GM23338 (cell line): ENCODE data around the gene METTL18. TPM values are rescaled to one million over a fixed set of nuclear protein-coding genes. Genes with fewer than 3 reads are reported as not detected.

Experiments
- ATAC-seq: fragments of 200-7000 bp; cut with Tn5 transposase; 3 replicates; pipeline ENCODE4 v1.9.1; 2020
- DNase-seq: peaks from one replicate; pipeline ENCODE4 v3.0.0-alpha.2; 2015; ENCODE audit warnings: low spot score
- H2AFZ ChIP-seq: fragments of 200-600 bp; sonication (generic); 2 replicates; pipeline ENCODE4 v1.8.0; 2016; ENCODE audit warnings: antibody characterized with exemption, mild to moderate bottlenecking, moderate library complexity
- H3F3A ChIP-seq: fragments of 200-600 bp; sonication (generic); replicated peaks from 2 replicates; pipeline ENCODE4 v1.8.0; 2017; ENCODE audit warnings: antibody characterized with exemption, mixed run types, low read depth
- H3K27ac ChIP-seq: fragments of 200-600 bp; sonication (generic); 2 replicates; pipeline ENCODE4 v1.6.1; 2016; ENCODE audit warnings: low read depth
- H3K27me3 ChIP-seq: fragments of 200-600 bp; sonication (generic); 2 replicates; pipeline ENCODE4 v1.8.0; 2016; ENCODE audit warnings: mild to moderate bottlenecking, mixed run types, moderate library complexity; ENCODE audit not compliant: insufficient read depth
- H3K36me3 ChIP-seq: fragments of 200-600 bp; sonication (generic); 2 replicates; pipeline ENCODE4 v1.8.0; 2016; ENCODE audit warnings: mild to moderate bottlenecking; ENCODE audit not compliant: insufficient read depth
- H3K4me1 ChIP-seq: fragments of 200-600 bp; sonication (generic); 2 replicates; pipeline ENCODE4 v1.8.0; 2016; ENCODE audit warnings: mild to moderate bottlenecking, moderate library complexity; ENCODE audit not compliant: insufficient read depth
- H3K4me2 ChIP-seq: fragments of 200-600 bp; sonication (generic); 2 replicates; pipeline ENCODE4 v1.7.1; 2017; ENCODE audit warnings: mixed run types
- H3K4me3 ChIP-seq: fragments of 200-600 bp; sonication (generic); 2 replicates; pipeline ENCODE4 v1.6.1; 2016; ENCODE audit warnings: mixed run types
- H3K79me2 ChIP-seq: fragments of 200-600 bp; sonication (generic); replicated peaks from 2 replicates; pipeline ENCODE4 v1.8.0; 2017; ENCODE audit warnings: mild to moderate bottlenecking; ENCODE audit not compliant: insufficient read depth
- H3K9me2 ChIP-seq: fragments of 200-600 bp; sonication (generic); 2 replicates; pipeline ENCODE4 v1.8.0; 2017; ENCODE audit not compliant: insufficient read depth
- H4K20me1 ChIP-seq: fragments of 200-600 bp; sonication (generic); replicated peaks from 2 replicates; pipeline ENCODE4 v1.8.0; 2017; ENCODE audit warnings: mild to moderate bottlenecking; ENCODE audit not compliant: insufficient read depth
- H3K27ac Mint-ChIP-seq: 2 replicates; pipeline ENCODE4 v1.8.0; 2020; ENCODE audit warnings: inconsistent platforms, mild to moderate bottlenecking, moderate library complexity, mixed read lengths
- H3K27me3 Mint-ChIP-seq: 3 replicates; pipeline ENCODE4 v1.8.0; 2022; ENCODE audit warnings: low read depth, mild to moderate bottlenecking, moderate library complexity, mixed read lengths, inconsistent platforms; ENCODE audit not compliant: insufficient read depth, poor library complexity
- H3K36me3 Mint-ChIP-seq: 3 replicates; pipeline ENCODE4 v1.8.0; 2021; ENCODE audit warnings: low read depth, mild to moderate bottlenecking, inconsistent platforms, moderate library complexity, mixed read lengths
- H3K4me1 Mint-ChIP-seq: 3 replicates; pipeline ENCODE4 v1.8.0; 2020; ENCODE audit warnings: mild to moderate bottlenecking, inconsistent platforms, mixed read lengths
- H3K4me3 Mint-ChIP-seq: 3 replicates; pipeline ENCODE4 v1.8.0; 2021; ENCODE audit warnings: moderate library complexity, mild to moderate bottlenecking, inconsistent platforms, mixed read lengths
- H3K9me3 Mint-ChIP-seq: 3 replicates; pipeline ENCODE4 v1.8.0; 2020; ENCODE audit warnings: moderate library complexity, mild to moderate bottlenecking, inconsistent platforms, mixed read lengths
- CREB1 ChIP-seq: fragments of 250-450 bp; sonication (Bioruptor Pico); IDR thresholded peaks from 2 replicates; pipeline ENCODE4 v1.5.0; 2020; ENCODE audit warnings: low read depth, mild to moderate bottlenecking, moderate library complexity
- EZH2 ChIP-seq: fragments of 200-600 bp; sonication (generic); IDR thresholded peaks from one replicate; pipeline ENCODE4 v1.8.0; 2017; ENCODE audit warnings: antibody characterized with exemption, mild to moderate bottlenecking, low read depth; ENCODE audit not compliant: unreplicated experiment
- EZH2phosphoT487 ChIP-seq: fragments of 200-600 bp; sonication (generic); IDR thresholded peaks from one replicate; pipeline ENCODE4 v1.8.1; 2018; ENCODE audit warnings: antibody characterized with exemption; ENCODE audit not compliant: unreplicated experiment
- JUNB ChIP-seq: IDR thresholded peaks from one replicate; pipeline ENCODE4 v1.6.1; 2016; ENCODE audit warnings: antibody characterized with exemption; ENCODE audit not compliant: unreplicated experiment
- NANOG ChIP-seq: IDR thresholded peaks from 2 replicates; pipeline ENCODE4 v1.6.1; 2016; ENCODE audit warnings: antibody characterized with exemption, borderline replicate concordance
- POLR2AphosphoS5 ChIP-seq: IDR thresholded peaks from 2 replicates; pipeline ENCODE4 v1.6.1; 2016; ENCODE audit warnings: antibody characterized with exemption, low read depth
- STAT1 ChIP-seq: IDR thresholded peaks from one replicate; pipeline ENCODE4 v1.6.1; 2016; ENCODE audit warnings: antibody characterized with exemption; ENCODE audit not compliant: unreplicated experiment
- ZNF114 ChIP-seq: fragments of 250-450 bp; sonication (Bioruptor Pico); IDR thresholded peaks from 2 replicates; pipeline ENCODE4 v1.5.0; 2020; ENCODE audit warnings: mild to moderate bottlenecking, moderate library complexity
- ZNF331 ChIP-seq: fragments of 250-450 bp; sonication (Bioruptor Pico); IDR thresholded peaks from 2 replicates; pipeline ENCODE4 v1.5.0; 2020; ENCODE audit warnings: low read depth, mild to moderate bottlenecking, moderate library complexity
- polyA plus RNA-seq: library from polyadenylated mRNA; unstranded; fragments of >200 nt; fragmentation: Nextera tagmentation; extraction: Ambion mirVana; gene quantifications from 2 replicates; pipeline ENCODE4 v1.2.1, GENCODE V29; 2016
- total RNA-seq: library from RNA; depleted of rRNA; stranded (reverse); fragments of >200 nt; shearing (Covaris generic); gene quantifications from 2 replicates; pipeline ENCODE4 v1.2.3, GENCODE V29; 2014
- TF ChIP-seq, protein P1 (sequence below): IDR thresholded peaks from one replicate; pipeline ENCODE4 v1.6.1; 2018; ENCODE audit warnings: antibody characterized with exemption; ENCODE audit not compliant: unreplicated experiment
- TF ChIP-seq, protein P2 (sequence below): fragments of 250-450 bp; sonication (Bioruptor Pico); IDR thresholded peaks from 2 replicates; pipeline ENCODE4 v1.5.0; 2020; ENCODE audit warnings: mild to moderate bottlenecking, moderate library complexity
- TF ChIP-seq, protein P3 (sequence below), 2 experiments: fragments of 200-600 bp in 1 of 2; sonication (generic) in 1 of 2; conservative IDR thresholded peaks; 2 replicates each; pipeline versions ENCODE4 v1.5.1 to v1.6.1; 2016 to 2017; ENCODE audit warnings: antibody characterized with exemption in 2 of 2, low read depth in 2 of 2, mild to moderate bottlenecking in 2 of 2, moderate library complexity in 1 of 2
- TF ChIP-seq, protein P4 (sequence below): IDR thresholded peaks from 2 replicates; pipeline ENCODE4 v1.6.1; 2016; ENCODE audit warnings: antibody characterized with exemption

The METTL18 gene
- total and polyA plus RNA-seq, 2 experiments from 2014 or later: 9.9 to 13.6 TPM

DNA sequence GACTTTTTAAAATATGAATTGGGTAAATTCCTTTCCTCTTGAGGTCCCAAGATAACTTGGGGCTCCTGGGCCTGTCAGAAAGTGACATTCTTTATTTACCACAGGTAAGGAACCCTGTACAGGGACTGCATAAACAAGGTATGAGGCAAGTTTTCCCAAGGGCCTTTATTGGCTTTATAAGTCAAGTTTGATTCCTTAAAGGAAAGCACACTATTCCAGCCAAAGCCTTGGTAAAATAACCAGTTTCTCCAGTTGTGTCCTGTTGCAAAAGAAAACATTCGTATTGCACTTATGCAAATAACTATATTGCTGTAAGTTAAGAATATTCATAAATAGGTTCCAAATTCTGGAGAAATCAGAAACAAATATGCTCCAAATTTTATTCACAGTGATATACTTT, 21.9 kb upstream of the METTL18 start:
- Histone ChIP-seq H3K4me2 (no peak overlapping the region), H3F3A (no peaks in the 10 kb centered on the region), H3K36me3 (peaks cover 15% of the 10 kb centered on the region), H2AFZ (no peak overlapping the region), H3K4me1 (no peaks in the 10 kb centered on the region), H3K27me3 (no peaks in the 10 kb centered on the region), H3K4me3 (no peak overlapping the region), H3K9me2 (no peaks in the 10 kb centered on the region), H3K79me2 (no peaks in the 10 kb centered on the region), H3K27ac (no peak overlapping the region), H4K20me1 (no peaks in the 10 kb centered on the region)
- DNase-seq: no peak
- Mint-ChIP-seq H3K4me1 (no peaks in the 10 kb centered on the region), H3K27me3 (no peaks in the 10 kb centered on the region), H3K36me3 (peaks cover 48% of the 10 kb centered on the region), H3K9me3 (no peaks in the 10 kb centered on the region; the same call in 1 of the 3 replicates), H3K27ac (no peak overlapping the region), H3K4me3 (no peak overlapping the region)
- no peak for ATAC-seq
- TF ChIP-seq, protein P1, sequence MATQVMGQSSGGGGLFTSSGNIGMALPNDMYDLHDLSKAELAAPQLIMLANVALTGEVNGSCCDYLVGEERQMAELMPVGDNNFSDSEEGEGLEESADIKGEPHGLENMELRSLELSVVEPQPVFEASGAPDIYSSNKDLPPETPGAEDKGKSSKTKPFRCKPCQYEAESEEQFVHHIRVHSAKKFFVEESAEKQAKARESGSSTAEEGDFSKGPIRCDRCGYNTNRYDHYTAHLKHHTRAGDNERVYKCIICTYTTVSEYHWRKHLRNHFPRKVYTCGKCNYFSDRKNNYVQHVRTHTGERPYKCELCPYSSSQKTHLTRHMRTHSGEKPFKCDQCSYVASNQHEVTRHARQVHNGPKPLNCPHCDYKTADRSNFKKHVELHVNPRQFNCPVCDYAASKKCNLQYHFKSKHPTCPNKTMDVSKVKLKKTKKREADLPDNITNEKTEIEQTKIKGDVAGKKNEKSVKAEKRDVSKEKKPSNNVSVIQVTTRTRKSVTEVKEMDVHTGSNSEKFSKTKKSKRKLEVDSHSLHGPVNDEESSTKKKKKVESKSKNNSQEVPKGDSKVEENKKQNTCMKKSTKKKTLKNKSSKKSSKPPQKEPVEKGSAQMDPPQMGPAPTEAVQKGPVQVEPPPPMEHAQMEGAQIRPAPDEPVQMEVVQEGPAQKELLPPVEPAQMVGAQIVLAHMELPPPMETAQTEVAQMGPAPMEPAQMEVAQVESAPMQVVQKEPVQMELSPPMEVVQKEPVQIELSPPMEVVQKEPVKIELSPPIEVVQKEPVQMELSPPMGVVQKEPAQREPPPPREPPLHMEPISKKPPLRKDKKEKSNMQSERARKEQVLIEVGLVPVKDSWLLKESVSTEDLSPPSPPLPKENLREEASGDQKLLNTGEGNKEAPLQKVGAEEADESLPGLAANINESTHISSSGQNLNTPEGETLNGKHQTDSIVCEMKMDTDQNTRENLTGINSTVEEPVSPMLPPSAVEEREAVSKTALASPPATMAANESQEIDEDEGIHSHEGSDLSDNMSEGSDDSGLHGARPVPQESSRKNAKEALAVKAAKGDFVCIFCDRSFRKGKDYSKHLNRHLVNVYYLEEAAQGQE: no peak
- TF ChIP-seq, protein P2, sequence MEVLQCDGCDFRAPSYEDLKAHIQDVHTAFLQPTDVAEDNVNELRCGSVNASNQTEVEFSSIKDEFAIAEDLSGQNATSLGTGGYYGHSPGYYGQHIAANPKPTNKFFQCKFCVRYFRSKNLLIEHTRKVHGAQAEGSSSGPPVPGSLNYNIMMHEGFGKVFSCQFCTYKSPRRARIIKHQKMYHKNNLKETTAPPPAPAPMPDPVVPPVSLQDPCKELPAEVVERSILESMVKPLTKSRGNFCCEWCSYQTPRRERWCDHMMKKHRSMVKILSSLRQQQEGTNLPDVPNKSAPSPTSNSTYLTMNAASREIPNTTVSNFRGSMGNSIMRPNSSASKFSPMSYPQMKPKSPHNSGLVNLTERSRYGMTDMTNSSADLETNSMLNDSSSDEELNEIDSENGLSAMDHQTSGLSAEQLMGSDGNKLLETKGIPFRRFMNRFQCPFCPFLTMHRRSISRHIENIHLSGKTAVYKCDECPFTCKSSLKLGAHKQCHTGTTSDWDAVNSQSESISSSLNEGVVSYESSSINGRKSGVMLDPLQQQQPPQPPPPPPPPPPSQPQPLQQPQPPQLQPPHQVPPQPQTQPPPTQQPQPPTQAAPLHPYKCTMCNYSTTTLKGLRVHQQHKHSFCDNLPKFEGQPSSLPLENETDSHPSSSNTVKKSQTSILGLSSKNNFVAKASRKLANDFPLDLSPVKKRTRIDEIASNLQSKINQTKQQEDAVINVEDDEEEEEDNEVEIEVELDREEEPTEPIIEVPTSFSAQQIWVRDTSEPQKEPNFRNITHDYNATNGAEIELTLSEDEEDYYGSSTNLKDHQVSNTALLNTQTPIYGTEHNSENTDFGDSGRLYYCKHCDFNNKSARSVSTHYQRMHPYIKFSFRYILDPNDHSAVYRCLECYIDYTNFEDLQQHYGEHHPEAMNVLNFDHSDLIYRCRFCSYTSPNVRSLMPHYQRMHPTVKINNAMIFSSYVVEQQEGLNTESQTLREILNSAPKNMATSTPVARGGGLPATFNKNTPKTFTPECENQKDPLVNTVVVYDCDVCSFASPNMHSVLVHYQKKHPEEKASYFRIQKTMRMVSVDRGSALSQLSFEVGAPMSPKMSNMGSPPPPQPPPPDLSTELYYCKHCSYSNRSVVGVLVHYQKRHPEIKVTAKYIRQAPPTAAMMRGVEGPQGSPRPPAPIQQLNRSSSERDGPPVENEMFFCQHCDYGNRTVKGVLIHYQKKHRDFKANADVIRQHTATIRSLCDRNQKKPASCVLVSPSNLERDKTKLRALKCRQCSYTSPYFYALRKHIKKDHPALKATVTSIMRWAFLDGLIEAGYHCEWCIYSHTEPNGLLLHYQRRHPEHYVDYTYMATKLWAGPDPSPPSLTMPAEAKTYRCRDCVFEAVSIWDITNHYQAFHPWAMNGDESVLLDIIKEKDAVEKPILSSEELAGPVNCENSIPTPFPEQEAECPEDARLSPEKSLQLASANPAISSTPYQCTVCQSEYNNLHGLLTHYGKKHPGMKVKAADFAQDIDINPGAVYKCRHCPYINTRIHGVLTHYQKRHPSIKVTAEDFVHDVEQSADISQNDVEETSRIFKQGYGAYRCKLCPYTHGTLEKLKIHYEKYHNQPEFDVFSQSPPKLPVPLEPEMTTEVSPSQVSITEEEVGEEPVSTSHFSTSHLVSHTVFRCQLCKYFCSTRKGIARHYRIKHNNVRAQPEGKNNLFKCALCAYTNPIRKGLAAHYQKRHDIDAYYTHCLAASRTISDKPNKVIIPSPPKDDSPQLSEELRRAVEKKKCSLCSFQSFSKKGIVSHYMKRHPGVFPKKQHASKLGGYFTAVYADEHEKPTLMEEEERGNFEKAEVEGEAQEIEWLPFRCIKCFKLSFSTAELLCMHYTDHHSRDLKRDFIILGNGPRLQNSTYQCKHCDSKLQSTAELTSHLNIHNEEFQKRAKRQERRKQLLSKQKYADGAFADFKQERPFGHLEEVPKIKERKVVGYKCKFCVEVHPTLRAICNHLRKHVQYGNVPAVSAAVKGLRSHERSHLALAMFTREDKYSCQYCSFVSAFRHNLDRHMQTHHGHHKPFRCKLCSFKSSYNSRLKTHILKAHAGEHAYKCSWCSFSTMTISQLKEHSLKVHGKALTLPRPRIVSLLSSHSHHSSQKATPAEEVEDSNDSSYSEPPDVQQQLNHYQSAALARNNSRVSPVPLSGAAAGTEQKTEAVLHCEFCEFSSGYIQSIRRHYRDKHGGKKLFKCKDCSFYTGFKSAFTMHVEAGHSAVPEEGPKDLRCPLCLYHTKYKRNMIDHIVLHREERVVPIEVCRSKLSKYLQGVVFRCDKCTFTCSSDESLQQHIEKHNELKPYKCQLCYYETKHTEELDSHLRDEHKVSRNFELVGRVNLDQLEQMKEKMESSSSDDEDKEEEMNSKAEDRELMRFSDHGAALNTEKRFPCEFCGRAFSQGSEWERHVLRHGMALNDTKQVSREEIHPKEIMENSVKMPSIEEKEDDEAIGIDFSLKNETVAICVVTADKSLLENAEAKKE (CRISPR knock-in tag): no peak
- no peak for TF ChIP-seq JUNB
- TF ChIP-seq ZNF331: no peak
- TF ChIP-seq EZH2phosphoT487: no peak
- TF ChIP-seq EZH2: no peak
- TF ChIP-seq NANOG: no peak
- no peak for TF ChIP-seq STAT1
- TF ChIP-seq ZNF114 (CRISPR knock-in tag): no peak
- TF ChIP-seq, protein P3, sequence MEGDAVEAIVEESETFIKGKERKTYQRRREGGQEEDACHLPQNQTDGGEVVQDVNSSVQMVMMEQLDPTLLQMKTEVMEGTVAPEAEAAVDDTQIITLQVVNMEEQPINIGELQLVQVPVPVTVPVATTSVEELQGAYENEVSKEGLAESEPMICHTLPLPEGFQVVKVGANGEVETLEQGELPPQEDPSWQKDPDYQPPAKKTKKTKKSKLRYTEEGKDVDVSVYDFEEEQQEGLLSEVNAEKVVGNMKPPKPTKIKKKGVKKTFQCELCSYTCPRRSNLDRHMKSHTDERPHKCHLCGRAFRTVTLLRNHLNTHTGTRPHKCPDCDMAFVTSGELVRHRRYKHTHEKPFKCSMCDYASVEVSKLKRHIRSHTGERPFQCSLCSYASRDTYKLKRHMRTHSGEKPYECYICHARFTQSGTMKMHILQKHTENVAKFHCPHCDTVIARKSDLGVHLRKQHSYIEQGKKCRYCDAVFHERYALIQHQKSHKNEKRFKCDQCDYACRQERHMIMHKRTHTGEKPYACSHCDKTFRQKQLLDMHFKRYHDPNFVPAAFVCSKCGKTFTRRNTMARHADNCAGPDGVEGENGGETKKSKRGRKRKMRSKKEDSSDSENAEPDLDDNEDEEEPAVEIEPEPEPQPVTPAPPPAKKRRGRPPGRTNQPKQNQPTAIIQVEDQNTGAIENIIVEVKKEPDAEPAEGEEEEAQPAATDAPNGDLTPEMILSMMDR (conservative IDR thresholded peaks at IDR 0.05; ENCODE audit: low read depth in 2 of 2): no peak
- no peak for TF ChIP-seq POLR2AphosphoS5
- TF ChIP-seq CREB1: no peak
- TF ChIP-seq, protein P4, sequence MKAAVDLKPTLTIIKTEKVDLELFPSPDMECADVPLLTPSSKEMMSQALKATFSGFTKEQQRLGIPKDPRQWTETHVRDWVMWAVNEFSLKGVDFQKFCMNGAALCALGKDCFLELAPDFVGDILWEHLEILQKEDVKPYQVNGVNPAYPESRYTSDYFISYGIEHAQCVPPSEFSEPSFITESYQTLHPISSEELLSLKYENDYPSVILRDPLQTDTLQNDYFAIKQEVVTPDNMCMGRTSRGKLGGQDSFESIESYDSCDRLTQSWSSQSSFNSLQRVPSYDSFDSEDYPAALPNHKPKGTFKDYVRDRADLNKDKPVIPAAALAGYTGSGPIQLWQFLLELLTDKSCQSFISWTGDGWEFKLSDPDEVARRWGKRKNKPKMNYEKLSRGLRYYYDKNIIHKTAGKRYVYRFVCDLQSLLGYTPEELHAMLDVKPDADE: no peak
